ENCODE data around the gene KCND3.
"Not testable (repeated sequence)": the region's sequence is repeated elsewhere in the genome, so short reads cannot be mapped to it uniquely, and the experiment has no call there.

Gene KCND3

DNA sequence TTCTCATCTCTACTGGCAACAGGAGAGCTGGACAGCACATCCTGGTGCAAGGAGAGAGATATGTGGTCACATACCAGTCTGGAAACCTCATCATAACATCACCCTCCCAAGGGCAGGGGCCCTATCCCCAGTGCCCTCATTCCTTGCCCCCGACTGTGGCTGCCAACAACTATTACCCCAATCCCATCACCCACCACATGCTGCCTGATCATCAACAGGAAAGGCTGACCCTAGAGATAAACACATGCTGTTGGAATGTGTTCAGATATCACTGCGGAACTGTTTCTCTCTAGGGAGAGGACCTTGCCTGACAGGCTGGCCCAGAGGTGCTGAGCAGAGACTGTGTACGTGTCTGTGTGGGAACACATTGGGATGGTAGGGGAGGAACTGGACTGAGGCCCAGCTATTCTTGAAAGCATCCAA, 245.8 kb downstream of the KCND3 start:
- H3K4me3 ChIP-seq (replicated peaks; ENCODE audit: insufficient read depth, low read length) = no peak overlapping the region
- peaks cover 11% of the 10 kb centered on the region for H3K27me3 ChIP-seq (ENCODE audit: insufficient read depth, poor library complexity, severe bottlenecking)
- TF ChIP-seq POLR2AphosphoS5 (IDR thresholded peaks at IDR 0.05; ENCODE audit: low read depth) = no peak
- TF ChIP-seq SPI1 (IDR thresholded peaks at IDR 0.05; ENCODE audit: borderline replicate concordance, low read depth) = no peak
- no peak for TF ChIP-seq GABPA (IDR thresholded peaks at IDR 0.05; ENCODE audit: low read depth)
- TF ChIP-seq, protein P1, sequence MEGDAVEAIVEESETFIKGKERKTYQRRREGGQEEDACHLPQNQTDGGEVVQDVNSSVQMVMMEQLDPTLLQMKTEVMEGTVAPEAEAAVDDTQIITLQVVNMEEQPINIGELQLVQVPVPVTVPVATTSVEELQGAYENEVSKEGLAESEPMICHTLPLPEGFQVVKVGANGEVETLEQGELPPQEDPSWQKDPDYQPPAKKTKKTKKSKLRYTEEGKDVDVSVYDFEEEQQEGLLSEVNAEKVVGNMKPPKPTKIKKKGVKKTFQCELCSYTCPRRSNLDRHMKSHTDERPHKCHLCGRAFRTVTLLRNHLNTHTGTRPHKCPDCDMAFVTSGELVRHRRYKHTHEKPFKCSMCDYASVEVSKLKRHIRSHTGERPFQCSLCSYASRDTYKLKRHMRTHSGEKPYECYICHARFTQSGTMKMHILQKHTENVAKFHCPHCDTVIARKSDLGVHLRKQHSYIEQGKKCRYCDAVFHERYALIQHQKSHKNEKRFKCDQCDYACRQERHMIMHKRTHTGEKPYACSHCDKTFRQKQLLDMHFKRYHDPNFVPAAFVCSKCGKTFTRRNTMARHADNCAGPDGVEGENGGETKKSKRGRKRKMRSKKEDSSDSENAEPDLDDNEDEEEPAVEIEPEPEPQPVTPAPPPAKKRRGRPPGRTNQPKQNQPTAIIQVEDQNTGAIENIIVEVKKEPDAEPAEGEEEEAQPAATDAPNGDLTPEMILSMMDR (IDR thresholded peaks at IDR 0.05; ENCODE audit: insufficient read depth, low read length) = no peak
- TF ChIP-seq, protein P2, sequence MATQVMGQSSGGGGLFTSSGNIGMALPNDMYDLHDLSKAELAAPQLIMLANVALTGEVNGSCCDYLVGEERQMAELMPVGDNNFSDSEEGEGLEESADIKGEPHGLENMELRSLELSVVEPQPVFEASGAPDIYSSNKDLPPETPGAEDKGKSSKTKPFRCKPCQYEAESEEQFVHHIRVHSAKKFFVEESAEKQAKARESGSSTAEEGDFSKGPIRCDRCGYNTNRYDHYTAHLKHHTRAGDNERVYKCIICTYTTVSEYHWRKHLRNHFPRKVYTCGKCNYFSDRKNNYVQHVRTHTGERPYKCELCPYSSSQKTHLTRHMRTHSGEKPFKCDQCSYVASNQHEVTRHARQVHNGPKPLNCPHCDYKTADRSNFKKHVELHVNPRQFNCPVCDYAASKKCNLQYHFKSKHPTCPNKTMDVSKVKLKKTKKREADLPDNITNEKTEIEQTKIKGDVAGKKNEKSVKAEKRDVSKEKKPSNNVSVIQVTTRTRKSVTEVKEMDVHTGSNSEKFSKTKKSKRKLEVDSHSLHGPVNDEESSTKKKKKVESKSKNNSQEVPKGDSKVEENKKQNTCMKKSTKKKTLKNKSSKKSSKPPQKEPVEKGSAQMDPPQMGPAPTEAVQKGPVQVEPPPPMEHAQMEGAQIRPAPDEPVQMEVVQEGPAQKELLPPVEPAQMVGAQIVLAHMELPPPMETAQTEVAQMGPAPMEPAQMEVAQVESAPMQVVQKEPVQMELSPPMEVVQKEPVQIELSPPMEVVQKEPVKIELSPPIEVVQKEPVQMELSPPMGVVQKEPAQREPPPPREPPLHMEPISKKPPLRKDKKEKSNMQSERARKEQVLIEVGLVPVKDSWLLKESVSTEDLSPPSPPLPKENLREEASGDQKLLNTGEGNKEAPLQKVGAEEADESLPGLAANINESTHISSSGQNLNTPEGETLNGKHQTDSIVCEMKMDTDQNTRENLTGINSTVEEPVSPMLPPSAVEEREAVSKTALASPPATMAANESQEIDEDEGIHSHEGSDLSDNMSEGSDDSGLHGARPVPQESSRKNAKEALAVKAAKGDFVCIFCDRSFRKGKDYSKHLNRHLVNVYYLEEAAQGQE (IDR thresholded peaks at IDR 0.05; ENCODE audit: insufficient replicate concordance, low read depth) = no peak
- no peak for DNase-seq (ENCODE audit: low read depth in 1 of 2, low spot score in 1 of 2)
- H3K27ac ChIP-seq (replicated peaks) = no peak overlapping the region

DNA sequence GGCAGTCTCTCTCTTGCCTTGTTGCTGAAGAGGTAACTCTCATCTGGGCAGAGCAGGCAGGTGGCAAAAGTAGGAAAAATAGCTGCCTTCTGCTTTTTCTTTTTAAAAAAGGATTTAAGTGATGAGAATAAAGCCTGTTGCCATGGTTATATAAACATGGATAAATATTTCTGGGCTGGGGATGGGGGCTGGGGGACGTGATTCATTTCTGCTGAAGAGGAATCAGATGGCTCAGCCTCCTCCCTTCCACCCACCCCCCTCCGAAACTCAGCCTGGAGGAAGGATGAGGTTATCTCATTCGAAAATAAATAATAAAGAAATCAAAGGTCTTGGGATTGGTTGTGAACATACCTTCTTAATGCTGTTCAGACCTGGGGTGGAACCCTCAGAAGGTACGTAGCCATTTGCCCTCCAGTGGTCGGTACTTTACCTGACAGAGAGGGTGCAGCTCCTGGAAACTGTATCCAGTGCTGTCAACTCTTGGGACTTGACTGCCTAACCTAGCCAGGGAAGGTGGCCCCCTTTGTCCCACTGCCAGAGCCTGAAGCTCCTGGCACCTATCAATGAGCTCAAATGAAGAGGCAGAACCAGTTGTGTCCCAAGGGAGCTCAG, 246.4 kb downstream of the KCND3 start:
- no peak for DNase-seq (ENCODE audit: low read depth in 1 of 2, low spot score in 1 of 2)

DNA sequence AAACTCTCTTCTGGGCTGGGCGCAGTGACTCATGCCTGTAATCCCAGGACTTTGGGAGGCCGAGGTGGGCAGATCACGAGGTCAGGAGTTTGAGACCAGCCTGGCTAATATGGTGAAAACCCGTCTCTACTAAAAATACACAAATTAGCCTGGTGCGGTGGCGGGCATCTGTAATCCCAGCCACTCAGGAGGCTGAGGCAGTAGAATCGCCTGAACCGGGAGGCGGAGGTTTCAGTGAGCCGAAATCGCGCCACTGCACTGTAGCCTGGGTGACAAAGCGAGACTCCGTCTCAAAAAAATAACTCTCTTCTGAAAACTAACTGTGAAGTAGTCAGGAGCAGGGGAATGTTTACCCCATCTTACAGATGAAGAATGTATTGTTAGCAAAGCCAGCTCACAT, 247.2 kb downstream of the KCND3 start:
- DNase-seq (ENCODE audit: low read depth in 1 of 2, low spot score in 1 of 2); H3K27ac ChIP-seq (replicated peaks); H3K4me3 ChIP-seq (replicated peaks; ENCODE audit: insufficient read depth, low read length): not testable (repeated sequence)
- H3K27me3 ChIP-seq (ENCODE audit: insufficient read depth, poor library complexity, severe bottlenecking) = peaks cover 11% of the 10 kb centered on the region

More for the DNA sequence above, 246.4 kb downstream of the KCND3 start:
- Histone ChIP-seq H3K27me3 (ENCODE audit: insufficient read depth, poor library complexity, severe bottlenecking) (peaks cover 11% of the 10 kb centered on the region), H3K4me3 (replicated peaks; ENCODE audit: insufficient read depth, low read length) (no peak overlapping the region), H3K27ac (replicated peaks) (no peak overlapping the region)
- TF ChIP-seq, protein P2 (IDR thresholded peaks at IDR 0.05; ENCODE audit: insufficient replicate concordance, low read depth) = no peak
- TF ChIP-seq POLR2AphosphoS5 (IDR thresholded peaks at IDR 0.05; ENCODE audit: low read depth) (no peak), SPI1 (IDR thresholded peaks at IDR 0.05; ENCODE audit: borderline replicate concordance, low read depth) (no peak), GABPA (IDR thresholded peaks at IDR 0.05; ENCODE audit: low read depth) (no peak)
- TF ChIP-seq, protein P1 (IDR thresholded peaks at IDR 0.05; ENCODE audit: insufficient read depth, low read length) = no peak

DNA sequence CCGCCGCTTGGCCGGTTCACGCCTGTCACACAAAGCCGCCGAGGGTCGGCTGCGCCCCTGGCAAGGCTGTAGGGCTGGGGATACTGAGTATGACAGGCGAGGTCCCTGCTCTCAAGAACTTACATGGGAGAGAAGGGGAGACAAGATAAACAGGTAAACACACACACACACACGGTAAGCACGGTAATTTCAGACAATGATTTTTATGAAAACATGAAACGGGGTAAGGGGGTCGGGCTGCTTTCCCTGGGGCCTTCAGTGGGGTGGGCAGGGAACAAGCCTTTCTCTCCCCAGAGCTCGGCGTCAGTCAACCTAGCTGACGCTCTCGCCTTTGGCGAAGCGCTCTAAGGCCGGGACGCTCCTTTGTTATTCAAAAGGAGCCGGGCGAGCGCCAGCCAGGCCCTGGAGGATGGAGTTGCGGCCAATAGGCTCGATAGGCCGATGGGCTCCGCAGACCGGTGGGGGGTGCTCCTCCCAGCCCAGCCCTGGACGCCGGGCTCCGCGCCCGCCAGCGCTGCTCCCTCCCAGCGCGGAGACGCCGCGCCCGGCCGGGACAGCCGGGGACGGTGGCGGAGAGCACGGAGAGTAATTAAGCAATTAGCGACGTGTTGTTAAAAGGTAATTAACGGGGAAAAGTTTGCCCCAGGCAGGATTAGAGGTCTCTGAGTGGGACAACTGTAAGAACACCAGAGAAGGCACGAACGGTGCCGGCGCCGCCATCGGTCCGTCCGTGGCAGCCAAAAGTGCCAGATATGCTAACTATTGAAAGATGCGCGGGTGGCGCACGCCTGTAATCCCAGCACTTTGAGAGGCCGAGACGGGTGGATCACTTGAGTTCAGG, 249.3 kb downstream of the KCND3 start:
- peaks cover 11% of the 10 kb centered on the region for H3K27me3 ChIP-seq (ENCODE audit: insufficient read depth, poor library complexity, severe bottlenecking)
- no peak for DNase-seq (ENCODE audit: low read depth in 1 of 2, low spot score in 1 of 2)
- H3K27ac ChIP-seq (replicated peaks) = peak overlapping the region; percentile 13; the same call in 1 of the 2 replicates
- TF ChIP-seq POLR2AphosphoS5 (IDR thresholded peaks at IDR 0.05; ENCODE audit: low read depth) (no peak), GABPA (IDR thresholded peaks at IDR 0.05; ENCODE audit: low read depth) (no peak), SPI1 (IDR thresholded peaks at IDR 0.05; ENCODE audit: borderline replicate concordance, low read depth) (no peak)
- TF ChIP-seq, protein P2 (IDR thresholded peaks at IDR 0.05; ENCODE audit: insufficient replicate concordance, low read depth) = no peak
- TF ChIP-seq, protein P1 (IDR thresholded peaks at IDR 0.05; ENCODE audit: insufficient read depth, low read length) = no peak
- peak overlapping the region; percentile 52 for H3K4me3 ChIP-seq (replicated peaks; ENCODE audit: insufficient read depth, low read length)
